HFF-Myc (cell line): ENCODE measurements around the gene PBLD.
"Not testable (repeated sequence)": the region's sequence is repeated elsewhere in the genome, so short reads cannot be mapped to it uniquely, and the experiment has no call there.

Experiments used
- DNase-seq: peaks from one replicate; pipeline ENCODE4 v3.0.0-alpha.2; 2011; ENCODE audit warnings: low read depth; ENCODE audit errors: extremely low read depth
- H3K4me3 ChIP-seq: replicated peaks from 2 replicates; pipeline ENCODE4 v1.5.1; 2011; ENCODE audit warnings: low read depth, mild to moderate bottlenecking, control low read depth, low read length
- CTCF ChIP-seq: IDR thresholded peaks from 2 replicates; pipeline ENCODE4 v1.5.1; 2012; ENCODE audit warnings: mild to moderate bottlenecking, low read depth, low read length, control low read depth; ENCODE audit errors: missing control alignments

Gene PBLD

DNA sequence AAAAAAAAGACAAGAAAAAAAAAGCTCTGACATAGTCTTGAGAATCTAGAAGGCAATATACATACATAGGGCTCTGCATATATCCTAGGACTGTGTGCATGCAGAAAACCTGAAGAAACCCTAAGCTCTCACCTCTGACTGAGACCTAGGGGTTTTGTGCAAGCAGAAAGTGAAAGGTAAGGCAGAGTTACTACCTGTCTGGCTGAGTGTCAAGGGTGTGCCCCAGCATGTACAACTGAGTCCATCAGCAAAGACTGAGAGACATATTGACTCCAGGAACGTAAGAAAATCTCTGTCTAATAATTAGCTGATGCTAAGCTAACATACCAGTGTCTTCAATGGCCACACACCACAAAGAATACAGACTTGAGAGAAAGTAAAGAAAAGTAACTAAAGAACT, 17.1 kb downstream of the PBLD start:
- no peak for DNase-seq
- no peak for TF ChIP-seq CTCF
- no peak overlapping the region for H3K4me3 ChIP-seq

- not testable (repeated sequence) for DNase-seq, H3K4me3 ChIP-seq
Measured at GRCh38 chr10:68314930-68315329, 17.8 kb downstream of the PBLD start.

DNA sequence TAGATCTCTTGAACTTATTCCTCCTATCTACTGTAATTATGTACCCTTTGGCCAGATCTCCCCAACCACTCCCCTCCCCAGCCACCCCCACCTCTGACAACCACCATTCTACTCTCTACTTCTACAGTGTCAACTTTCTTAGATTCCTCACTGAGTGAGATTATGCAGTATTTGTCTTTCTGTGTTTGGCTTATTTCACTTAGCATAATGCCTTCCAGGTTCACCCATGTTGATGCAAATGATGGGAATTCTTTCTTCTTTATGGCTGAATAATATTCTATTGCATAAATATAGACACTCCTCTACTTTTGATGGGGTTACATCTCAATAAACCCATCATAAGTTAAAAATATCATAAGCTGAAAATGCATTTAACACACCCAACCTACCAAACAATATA, 22.2 kb downstream of the PBLD start:
- no peak for DNase-seq
- no peak for TF ChIP-seq CTCF

GRCh38 chr10:68305854-68306253, 26.9 kb downstream of the PBLD start:
- DNase-seq = no peak
- no peak for TF ChIP-seq CTCF
- H3K4me3 ChIP-seq = no peak overlapping the region

More for the DNA sequence above, 22.2 kb downstream of the PBLD start:
- H3K4me3 ChIP-seq = no peak overlapping the region

GRCh38 chr10:68303849-68304412, 28.8 kb downstream of the PBLD start:
- TF ChIP-seq CTCF = no peak
- no peak overlapping the region for H3K4me3 ChIP-seq
- no peak for DNase-seq

DNA sequence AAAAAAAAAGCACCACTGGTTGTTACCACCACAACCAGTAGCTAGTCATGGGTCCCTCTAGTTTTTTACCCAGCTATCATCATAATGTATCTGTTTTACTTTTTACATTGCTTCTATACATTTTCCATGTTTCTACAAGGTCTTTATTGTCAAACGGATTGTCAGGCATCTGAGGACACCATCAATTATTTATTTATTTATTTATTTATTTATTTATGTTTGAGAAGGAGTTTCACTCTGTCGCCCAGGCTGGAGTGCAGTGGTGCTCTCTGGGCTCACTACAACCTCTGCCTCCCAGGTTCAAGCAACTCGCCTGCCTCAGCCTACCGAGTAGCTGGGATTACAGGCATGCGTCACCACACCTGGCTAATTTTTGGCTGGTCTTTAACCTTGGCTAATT, 29.9 kb downstream of the PBLD start:
- no peak overlapping the region for H3K4me3 ChIP-seq
- no peak for DNase-seq
- no peak for TF ChIP-seq CTCF

DNA sequence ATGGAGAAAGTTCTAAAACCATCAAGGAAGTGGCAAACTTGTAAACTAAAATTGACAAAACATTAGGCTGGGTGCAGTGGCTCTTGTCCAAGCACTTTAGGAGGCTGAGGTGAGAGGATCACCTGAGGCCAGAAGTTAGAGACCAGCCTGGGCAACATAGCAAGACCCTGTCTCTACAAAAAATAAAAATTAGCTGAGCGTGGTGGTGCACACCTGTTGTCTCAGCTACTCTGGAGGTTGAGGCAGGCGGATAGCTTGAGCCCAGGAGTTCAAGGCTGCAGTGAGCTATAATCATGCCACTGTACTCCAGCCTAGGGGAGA, 30.3 kb downstream of the PBLD start:
- DNase-seq = no peak
- TF ChIP-seq CTCF = no peak
- H3K4me3 ChIP-seq = no peak overlapping the region
